CD4-positive, alpha-beta T cell (primary cell): ENCODE results near the gene ATP5F1B. TPM values are rescaled to one million over a fixed set of nuclear protein-coding genes. Genes with fewer than 3 reads are reported as not detected.
"Not testable (repeated sequence)": the region's sequence is repeated elsewhere in the genome, so short reads cannot be mapped to it uniquely, and the experiment has no call there.

ENCODE experiments used
- ATAC-seq: fragments of 200-7000 bp; cut with Tn5 transposase; one replicate; pipeline ENCODE4 v1.10.0; 2022; ENCODE audit warnings: mild to moderate bottlenecking; ENCODE audit not compliant: poor library complexity
- CTCF ChIA-PET: fragments of 350-600 bp; sonication (Branson Sonifier 250); formaldehyde crosslinking; loops from one replicate; lab custom pipeline; 2021; ENCODE audit warnings: antibody characterized with exemption, inconsistent platforms; lab: Charles Lee
- POLR2A ChIA-PET: fragments of 350-600 bp; sonication (Branson Sonifier 250); formaldehyde crosslinking; loops from one replicate; lab custom pipeline; 2021; ENCODE audit warnings: antibody characterized with exemption, inconsistent platforms; lab: Charles Lee
- DNase-seq, 14 experiments: peaks; one replicate each; pipeline ENCODE4 v3.0.0-alpha.2; 2013 to 2020; ENCODE audit warnings: mixed read lengths in 2 of 14
- H3K27ac ChIP-seq, 2 donors: one replicate each; pipeline versions ENCODE4 v1.5.1 to v1.7.0; 2013; ENCODE audit warnings: low read length in 2 of 2, low read depth in 1 of 2, mild to moderate bottlenecking in 1 of 2
- H3K27me3 ChIP-seq, 2 experiments: 1 replicate in 1 of 2; 2 replicates in 1 of 2; pipeline versions ENCODE4 v1.6.1 to v1.7.0; 2013; ENCODE audit warnings: low read length in 2 of 2, control low read depth in 1 of 2, mild to moderate bottlenecking in 1 of 2, moderate library complexity in 1 of 2; ENCODE audit not compliant: insufficient read depth in 2 of 2, control insufficient read depth in 1 of 2
- H3K36me3 ChIP-seq: one replicate; pipeline ENCODE4 v1.6.1; 2013; ENCODE audit warnings: low read length, control low read depth; ENCODE audit not compliant: insufficient read depth
- H3K4me1 ChIP-seq: one replicate; pipeline ENCODE4 v1.6.1; 2013; ENCODE audit warnings: low read length, control low read depth; ENCODE audit not compliant: insufficient read depth
- H3K4me3 ChIP-seq: one replicate; pipeline ENCODE4 v1.5.1; 2013; ENCODE audit warnings: mild to moderate bottlenecking, low read length, moderate library complexity
- H3K9me3 ChIP-seq, 2 experiments: 1 replicate in 1 of 2; 2 replicates in 1 of 2; pipeline versions ENCODE4 v1.6.1 to v1.7.0; 2013; ENCODE audit warnings: low read length in 2 of 2, mild to moderate bottlenecking in 2 of 2, control low read depth in 1 of 2, moderate library complexity in 1 of 2; ENCODE audit not compliant: control insufficient read depth in 1 of 2, insufficient read depth in 1 of 2
- H3K27ac Mint-ChIP-seq: one replicate; pipeline ENCODE4 v1.8.0; 2020; ENCODE audit warnings: mixed read lengths
- H3K27me3 Mint-ChIP-seq: one replicate; pipeline ENCODE4 v1.8.0; 2021; ENCODE audit warnings: mixed read lengths
- H3K36me3 Mint-ChIP-seq: one replicate; pipeline ENCODE4 v1.8.0; 2021; ENCODE audit warnings: low read depth, mixed read lengths
- H3K4me1 Mint-ChIP-seq: one replicate; pipeline ENCODE4 v1.8.0; 2021; ENCODE audit warnings: low read depth, mixed read lengths
- H3K4me3 Mint-ChIP-seq: one replicate; pipeline ENCODE4 v1.8.0; 2020; ENCODE audit warnings: mild to moderate bottlenecking, mixed read lengths
- H3K9me3 Mint-ChIP-seq: one replicate; pipeline ENCODE4 v1.8.0; 2020; ENCODE audit warnings: mixed read lengths
- intact Hi-C, 2 experiments: fragments of 100-400 bp; cut with DNase I in 1 of 2; cut with micrococcal nuclease in 1 of 2; formaldehyde crosslinking; loops; one replicate each; pipeline versions ENCODE4 v1.15.1 to v1.9.0; 2023 to 2025; cut with DNase I, micrococcal nuclease
- total RNA-seq, 174 experiments: library from RNA in 2 of 174; stranded (reverse) in 2 of 174; gene quantifications; one replicate each; pipeline ENCODE4 v1.2.3 and lab custom pipeline; 2021 to 2026
- TF ChIP-seq, protein P1 (sequence below): fragments of 200-600 bp; IDR thresholded peaks from one replicate; pipeline ENCODE4 v1.8.0; 2022; ENCODE audit warnings: antibody characterized with exemption, mild to moderate bottlenecking

ATP5F1B gene
- total RNA-seq, 2 experiments from 2014 or later = 305 to 318 TPM

GRCh38 chr12:56657416-56658379 lies 11.9 kb upstream of the ATP5F1B start:
- ChIA-PET CTCF (interaction anchor here (0.7 kb wide), 1 partner anchor 14 kb away, joined by 3 read pairs; no protein-coding TSS in a partner anchor), POLR2A (interaction anchor here (1.6 to 3.2 kb wide), 2 partner anchors 12 to 21 kb away, joined by 6 to 12 read pairs; partner anchors contain the start of gene ATP5F1B)
- TF ChIP-seq, protein P1, sequence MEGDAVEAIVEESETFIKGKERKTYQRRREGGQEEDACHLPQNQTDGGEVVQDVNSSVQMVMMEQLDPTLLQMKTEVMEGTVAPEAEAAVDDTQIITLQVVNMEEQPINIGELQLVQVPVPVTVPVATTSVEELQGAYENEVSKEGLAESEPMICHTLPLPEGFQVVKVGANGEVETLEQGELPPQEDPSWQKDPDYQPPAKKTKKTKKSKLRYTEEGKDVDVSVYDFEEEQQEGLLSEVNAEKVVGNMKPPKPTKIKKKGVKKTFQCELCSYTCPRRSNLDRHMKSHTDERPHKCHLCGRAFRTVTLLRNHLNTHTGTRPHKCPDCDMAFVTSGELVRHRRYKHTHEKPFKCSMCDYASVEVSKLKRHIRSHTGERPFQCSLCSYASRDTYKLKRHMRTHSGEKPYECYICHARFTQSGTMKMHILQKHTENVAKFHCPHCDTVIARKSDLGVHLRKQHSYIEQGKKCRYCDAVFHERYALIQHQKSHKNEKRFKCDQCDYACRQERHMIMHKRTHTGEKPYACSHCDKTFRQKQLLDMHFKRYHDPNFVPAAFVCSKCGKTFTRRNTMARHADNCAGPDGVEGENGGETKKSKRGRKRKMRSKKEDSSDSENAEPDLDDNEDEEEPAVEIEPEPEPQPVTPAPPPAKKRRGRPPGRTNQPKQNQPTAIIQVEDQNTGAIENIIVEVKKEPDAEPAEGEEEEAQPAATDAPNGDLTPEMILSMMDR = no peak
- H3K36me3 Mint-ChIP-seq = peaks cover 19% of the 10 kb centered on the region
- intact Hi-C loops = no loop called here
- Histone ChIP-seq H3K36me3 (peaks cover 1% of the 10 kb centered on the region), H3K9me3 (peaks cover 0 to 12% of the 10 kb centered on the region in 2 experiments), H3K27ac (no peak overlapping the region), H3K27me3 (no peaks in the 10 kb centered on the region), H3K4me1 (no peaks in the 10 kb centered on the region), H3K4me3 (no peak overlapping the region)
- H3K27ac Mint-ChIP-seq = no peak overlapping the region
- no peak for ATAC-seq
- DNase-seq = no peak
- H3K9me3 Mint-ChIP-seq = peaks cover 5% of the 10 kb centered on the region
- H3K4me3 Mint-ChIP-seq = no peak overlapping the region
- H3K27me3 Mint-ChIP-seq = no peaks in the 10 kb centered on the region
- H3K4me1 Mint-ChIP-seq = no peaks in the 10 kb centered on the region

DNA sequence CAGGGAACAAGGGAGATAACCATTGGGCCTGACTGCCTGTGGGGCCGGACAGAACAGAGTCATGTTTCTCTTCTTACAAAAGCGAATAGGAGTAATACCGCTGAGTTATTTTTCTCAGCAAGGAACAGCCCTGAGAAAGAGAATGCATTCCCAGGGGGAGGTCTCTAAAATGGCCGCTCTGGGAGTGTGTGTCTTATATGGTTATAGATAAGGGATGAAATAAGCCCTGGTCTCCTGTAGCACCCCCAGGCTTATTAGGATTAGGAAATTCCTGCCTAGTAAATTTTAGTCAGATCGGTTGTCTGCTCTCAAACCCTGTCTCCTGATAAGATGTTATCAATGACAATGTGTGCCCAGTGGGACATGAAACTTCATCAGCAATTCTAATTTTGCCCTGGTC lies 8.0 kb upstream of the ATP5F1B start:
- CTCF ChIA-PET, H3K4me1 Mint-ChIP-seq, H3K4me1 ChIP-seq, intact Hi-C loops, H3K27me3 Mint-ChIP-seq, H3K27ac Mint-ChIP-seq, H3K36me3 Mint-ChIP-seq, H3K27ac ChIP-seq, H3K4me3 ChIP-seq, H3K27me3 ChIP-seq, H3K9me3 Mint-ChIP-seq, H3K4me3 Mint-ChIP-seq, ATAC-seq, H3K36me3 ChIP-seq, POLR2A ChIA-PET, DNase-seq: not testable (repeated sequence)
- peaks cover 0 to 16% of the 10 kb centered on the region in 2 experiments for H3K9me3 ChIP-seq

GRCh38 chr12:56648023-56648422 lies 2.2 kb upstream of the ATP5F1B start:
- H3K9me3 ChIP-seq, DNase-seq, H3K27me3 Mint-ChIP-seq, ATAC-seq, H3K27me3 ChIP-seq, H3K4me3 ChIP-seq, H3K27ac Mint-ChIP-seq, intact Hi-C loops, H3K9me3 Mint-ChIP-seq, H3K27ac ChIP-seq: not testable (repeated sequence)
- Mint-ChIP-seq H3K36me3 (peaks cover 37% of the 10 kb centered on the region), H3K4me3 (peak overlapping the region; percentile 7), H3K4me1 (peaks cover 29% of the 10 kb centered on the region)
- ChIA-PET POLR2A (interaction anchor here (0.6 kb wide), 1 partner anchor 16 kb away, joined by 4 read pairs; no protein-coding TSS in a partner anchor), CTCF (interaction anchor here (3.9 kb wide), 1 partner anchor 12 kb away, joined by 25 read pairs; no protein-coding TSS in a partner anchor)
- H3K4me1 ChIP-seq = peaks cover 23% of the 10 kb centered on the region
- peaks cover 17% of the 10 kb centered on the region for H3K36me3 ChIP-seq
